ENCODE data around the gene P2RX4.

P2RX4 gene

GRCh38 chr12:121240062-121240420, 30.1 kb downstream of the P2RX4 start:
- no peak for TF ChIP-seq CTCF (IDR thresholded peaks at IDR 0.05; ENCODE audit: control insufficient read depth, insufficient read depth, low read depth, low read length, missing control alignments)
- DNase-seq (ENCODE audit: low read depth), result no peak
- H3K4me3 ChIP-seq (ENCODE audit: control insufficient read depth, low read depth, low read length), result no peak overlapping the region

DNA sequence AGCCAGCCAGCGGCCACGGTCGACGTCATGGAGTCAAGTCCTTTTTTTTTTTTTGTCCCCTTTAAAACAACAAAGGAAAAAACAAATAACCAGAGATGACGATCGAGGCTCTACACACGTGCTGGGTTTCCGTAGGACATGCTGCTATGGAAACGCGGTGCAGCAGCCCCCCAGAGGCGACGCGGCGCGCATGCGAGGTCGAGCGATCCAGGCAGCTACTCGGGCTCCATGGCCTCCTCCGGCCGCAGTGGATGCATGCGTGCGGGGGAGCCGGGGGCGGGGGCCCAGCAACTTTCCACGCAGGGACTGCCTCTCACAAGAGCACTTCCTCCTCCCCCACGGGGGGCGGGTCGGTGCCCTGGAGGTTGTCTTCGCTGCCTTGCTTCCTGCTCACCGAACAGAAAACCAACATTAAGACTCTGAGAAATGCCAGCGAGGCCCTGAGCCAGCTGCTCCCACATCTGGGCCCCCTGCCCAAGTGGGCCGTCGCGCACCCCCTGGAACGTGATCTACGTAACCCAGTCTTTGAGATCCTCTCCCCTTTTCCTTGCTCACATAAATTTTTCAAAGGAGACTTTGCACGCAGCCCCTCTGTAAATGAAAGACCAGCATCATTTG, 30.7 kb downstream of the P2RX4 start:
- H3K4me3 ChIP-seq (ENCODE audit: control insufficient read depth, low read depth, low read length), result no peak overlapping the region
- TF ChIP-seq CTCF (IDR thresholded peaks at IDR 0.05; ENCODE audit: control insufficient read depth, insufficient read depth, low read depth, low read length, missing control alignments), result no peak
- DNase-seq (ENCODE audit: low read depth), result no peak

DNA sequence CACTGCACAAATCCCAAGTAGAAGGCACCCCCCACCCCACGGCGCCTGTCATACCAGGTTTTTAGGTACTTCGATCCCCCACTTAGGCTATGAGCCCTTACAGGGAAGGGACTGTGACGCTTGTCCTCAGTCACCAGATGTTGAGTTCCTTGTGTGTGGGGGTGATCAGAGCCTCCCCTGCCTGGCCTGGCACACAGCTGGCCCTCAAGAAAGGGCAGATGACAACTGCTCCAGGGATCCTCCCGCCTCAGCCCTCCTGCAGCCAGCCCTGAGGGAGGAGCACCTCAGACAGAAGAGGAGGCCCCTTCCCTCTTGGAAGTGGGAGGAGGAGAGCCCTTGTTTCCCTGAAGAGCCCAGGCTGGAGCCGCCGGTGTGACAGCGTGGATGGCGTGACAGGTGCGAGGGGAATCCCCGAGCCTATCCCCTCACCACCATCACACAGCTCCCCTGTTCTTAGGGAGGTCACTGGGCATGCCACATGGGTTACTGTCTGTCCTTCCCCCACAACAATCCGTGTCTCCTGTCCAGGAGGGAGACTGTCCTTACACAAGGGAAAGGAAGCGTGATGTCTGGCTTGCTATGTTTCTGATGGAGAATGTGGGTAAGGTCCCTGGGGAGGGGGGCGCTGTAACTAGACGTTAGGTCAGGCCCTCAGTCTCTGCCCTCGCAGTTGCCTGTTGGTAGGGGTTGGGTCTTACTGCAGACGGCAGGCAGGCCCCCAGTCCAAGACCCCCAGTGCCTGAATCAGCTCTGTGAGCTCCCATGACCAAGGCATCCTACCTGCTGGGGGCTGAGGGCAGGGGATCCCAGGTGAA, 31.4 kb downstream of the P2RX4 start:
- no peak for TF ChIP-seq CTCF (IDR thresholded peaks at IDR 0.05; ENCODE audit: control insufficient read depth, insufficient read depth, low read depth, low read length, missing control alignments)
- no peak overlapping the region for H3K4me3 ChIP-seq (ENCODE audit: control insufficient read depth, low read depth, low read length)
- no peak for DNase-seq (ENCODE audit: low read depth)

DNA sequence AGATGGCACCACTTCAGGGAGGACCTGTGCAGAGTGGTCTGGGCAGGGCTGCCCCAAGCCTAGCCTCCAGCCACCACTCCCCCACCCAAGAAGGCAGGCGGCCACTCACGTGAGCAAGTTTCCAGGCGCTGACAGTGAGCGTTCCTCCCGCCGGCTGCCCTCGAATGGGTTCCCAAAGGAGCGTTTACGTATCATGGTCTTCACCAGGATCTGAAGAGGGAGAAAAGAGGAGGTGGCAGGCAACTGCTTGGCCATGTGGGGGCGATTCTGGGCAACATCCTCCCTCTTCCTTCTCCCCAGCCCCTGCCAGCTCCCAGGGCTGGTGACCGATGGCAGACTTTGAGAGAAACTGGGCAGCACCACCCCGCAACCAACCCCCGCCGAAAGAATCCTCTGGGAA, 35.1 kb downstream of the P2RX4 start:
- no peak overlapping the region for H3K4me3 ChIP-seq (ENCODE audit: control insufficient read depth, low read depth, low read length)
- no peak for TF ChIP-seq CTCF (IDR thresholded peaks at IDR 0.05; ENCODE audit: control insufficient read depth, insufficient read depth, low read depth, low read length, missing control alignments)
- no peak for DNase-seq (ENCODE audit: low read depth)

GRCh38 chr12:121245951-121246350, 36.0 kb downstream of the P2RX4 start:
- DNase-seq (ENCODE audit: low read depth), result no peak
- TF ChIP-seq CTCF (IDR thresholded peaks at IDR 0.05; ENCODE audit: control insufficient read depth, insufficient read depth, low read depth, low read length, missing control alignments), result no peak
- no peak overlapping the region for H3K4me3 ChIP-seq (ENCODE audit: control insufficient read depth, low read depth, low read length)

GRCh38 chr12:121246893-121247557, 37.1 kb downstream of the P2RX4 start:
- DNase-seq (ENCODE audit: low read depth), result no peak
- H3K4me3 ChIP-seq (ENCODE audit: control insufficient read depth, low read depth, low read length), result no peak overlapping the region
- no peak for TF ChIP-seq CTCF (IDR thresholded peaks at IDR 0.05; ENCODE audit: control insufficient read depth, insufficient read depth, low read depth, low read length, missing control alignments)
